GM21528 (cell line): ENCODE measurements around the gene F8.
"Not testable (repeated sequence)": the region's sequence is repeated elsewhere in the genome, so short reads cannot be mapped to it uniquely, and the experiment has no call there.

Experiments
- ATAC-seq: cut with Tn5 transposase; IDR thresholded peaks from one replicate; pipeline ENCODE4 v1.9.1; 2021; ENCODE audit warnings: mild to moderate bottlenecking, moderate library complexity; ENCODE audit not compliant: unreplicated experiment, low FRiP score

F8 gene

DNA sequence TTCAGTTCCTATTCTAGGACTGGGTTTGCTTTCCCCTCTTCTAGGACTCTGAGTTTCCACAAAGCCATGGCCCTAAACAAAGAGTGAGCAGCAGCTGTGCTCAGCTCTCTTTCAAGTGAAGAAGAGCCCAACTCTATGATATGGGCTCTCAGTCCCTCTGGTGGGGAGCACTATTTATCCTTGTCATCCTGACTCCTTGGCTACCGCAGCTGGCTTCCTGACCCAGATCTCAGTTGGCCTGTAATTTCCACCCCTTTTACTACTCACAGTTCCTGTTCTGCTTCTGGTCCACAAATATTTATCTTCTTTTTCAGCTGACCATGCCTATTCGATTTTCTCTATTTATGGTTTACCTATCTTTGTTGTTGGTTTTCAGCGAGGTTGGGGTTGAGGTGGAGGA, 33.8 kb downstream of the F8 start:
- ATAC-seq = no peak

DNA sequence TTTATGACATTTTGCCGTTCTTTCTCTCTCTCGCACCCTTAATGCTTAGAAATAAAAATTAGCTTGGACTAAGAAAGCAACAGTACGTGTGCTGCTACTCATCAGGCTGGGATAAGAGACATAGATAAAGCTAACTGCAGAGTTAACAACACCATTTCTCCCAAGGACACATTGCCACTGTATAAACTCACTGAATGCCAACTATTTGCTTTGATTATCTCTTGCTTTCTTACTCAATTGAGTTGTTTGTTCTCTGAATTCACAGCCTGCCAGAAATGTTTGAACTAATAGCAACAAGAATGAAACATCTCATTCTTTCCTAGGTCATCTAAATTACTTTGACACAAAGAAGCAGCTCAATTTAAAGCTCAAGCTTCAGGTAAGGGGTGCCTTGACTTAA, 34.6 kb downstream of the F8 start:
- no peak for ATAC-seq

DNA sequence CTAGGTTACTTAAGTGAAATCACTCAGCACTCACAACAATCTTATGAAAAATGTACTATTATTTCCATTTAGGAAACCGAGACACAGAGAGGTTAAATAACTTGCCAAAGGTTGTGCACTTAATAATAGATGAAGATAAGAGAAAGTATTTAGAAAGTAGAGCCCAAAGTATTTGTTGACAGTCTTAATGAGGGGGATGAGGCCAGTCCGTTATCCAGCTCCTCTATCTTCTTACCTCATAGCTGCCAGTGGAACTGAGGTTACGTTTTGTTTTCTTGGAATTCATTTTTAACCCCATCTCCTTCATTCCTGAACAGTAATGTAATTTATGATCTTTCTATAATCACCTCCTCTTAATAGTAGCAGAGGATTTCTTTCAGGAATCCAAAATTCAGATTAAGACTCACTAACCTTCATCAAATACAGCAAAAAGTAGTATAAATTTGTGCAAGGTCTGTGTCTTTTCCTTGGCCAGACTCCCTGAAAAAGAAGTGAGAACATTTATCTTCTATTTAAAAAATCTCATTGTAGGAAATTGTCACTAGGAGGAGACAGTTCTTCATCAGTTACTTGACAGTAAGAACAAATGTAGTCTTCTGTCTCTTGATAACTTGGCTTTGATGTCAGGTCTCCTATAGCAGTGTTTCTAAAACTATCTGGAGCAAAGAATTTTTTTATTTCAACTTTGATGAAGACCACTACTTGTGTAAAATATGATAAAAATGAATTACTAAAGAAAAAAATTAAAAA, 35.5 kb downstream of the F8 start:
- no peak for ATAC-seq

DNA sequence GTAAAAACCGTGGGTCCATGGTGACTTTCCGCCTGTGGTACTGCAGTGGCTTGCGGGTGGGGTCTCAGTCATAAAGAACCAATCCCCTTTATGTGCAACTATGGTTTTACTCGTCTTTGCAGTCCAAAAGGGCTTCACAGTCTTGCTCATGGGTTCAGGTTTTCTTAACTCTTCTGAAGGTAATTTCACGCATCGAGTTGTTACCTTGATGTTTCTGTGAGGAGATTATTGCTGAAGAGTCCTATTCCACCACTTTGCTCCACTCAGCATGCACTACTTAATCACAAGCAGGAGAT, 41.5 kb downstream of the F8 start:
- peak; percentile 37 for ATAC-seq

DNA sequence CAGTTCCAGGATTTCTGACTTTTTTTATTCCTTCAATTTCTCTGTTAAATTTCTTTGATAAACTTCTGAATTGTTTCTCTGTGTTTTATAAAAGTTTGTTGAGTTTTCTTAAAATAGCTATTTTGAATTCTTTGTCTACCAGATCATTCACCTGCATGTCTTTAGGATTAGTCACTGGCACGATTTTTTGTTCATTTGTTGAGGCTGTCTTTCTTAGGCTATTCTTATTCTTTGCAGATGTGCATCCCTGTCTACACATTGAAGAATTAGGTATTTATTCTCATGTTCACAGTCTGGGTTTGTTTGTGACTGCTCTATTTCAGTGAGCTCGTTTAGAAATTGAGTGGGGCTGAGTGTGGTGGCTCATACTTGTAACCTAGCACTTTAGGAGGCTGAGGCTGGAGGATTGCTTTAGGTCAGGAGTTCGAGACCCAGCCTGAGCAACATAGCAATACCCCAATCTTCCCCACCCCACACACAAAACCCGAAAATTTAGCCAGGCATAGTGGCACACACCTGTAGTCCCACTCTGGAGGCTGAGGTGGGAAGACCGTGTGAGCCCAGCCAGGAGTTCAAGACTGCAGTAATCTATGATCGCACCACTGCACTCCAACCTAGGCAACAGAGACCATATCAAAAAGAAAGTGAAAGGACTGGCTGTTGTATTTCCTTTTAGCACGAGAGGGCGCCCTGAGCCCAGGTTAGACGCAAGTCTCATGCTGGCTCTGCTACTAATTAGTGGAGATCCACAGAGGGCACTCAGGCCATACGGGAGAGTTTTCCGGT, 42.0 kb downstream of the F8 start:
- peak; percentile 91 for ATAC-seq

DNA sequence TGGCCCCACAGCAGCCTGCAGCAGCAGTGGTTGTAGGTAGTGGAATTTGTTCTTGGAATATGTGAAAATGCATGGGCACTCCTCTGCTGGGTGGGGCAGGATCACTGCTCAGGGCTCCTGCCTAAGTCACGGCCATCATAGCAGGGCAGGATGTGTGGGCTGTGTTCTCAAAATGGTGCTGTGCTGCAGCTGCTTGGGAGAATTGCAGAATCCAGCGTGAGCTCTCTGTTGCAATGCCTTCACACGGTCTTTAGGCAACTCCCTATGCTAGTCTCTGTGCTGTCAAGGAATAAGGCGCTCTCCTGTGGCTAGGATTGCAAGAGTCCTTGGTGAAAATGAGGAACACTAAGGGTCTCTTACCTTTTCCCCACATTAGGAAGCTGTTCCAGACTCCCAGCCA, 42.9 kb downstream of the F8 start:
- ATAC-seq = no peak

DNA sequence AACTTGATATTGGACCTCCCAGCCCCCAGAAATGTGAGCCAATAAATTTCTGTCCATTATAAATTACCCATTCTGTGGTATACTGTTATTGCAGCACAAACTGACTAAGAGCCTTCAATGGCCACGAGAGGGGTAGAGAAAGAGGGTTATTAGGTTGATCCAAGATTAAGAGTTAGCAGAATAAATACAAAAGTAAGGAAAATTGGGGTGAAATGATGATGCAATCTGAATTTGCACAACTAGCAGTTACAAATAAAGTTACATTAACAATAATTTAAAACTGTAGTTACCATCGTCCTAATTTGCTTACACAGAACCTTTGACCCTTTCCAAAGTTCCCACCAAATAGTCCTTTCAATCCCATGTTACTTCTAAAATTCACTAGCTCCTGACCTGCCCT, 54.2 kb downstream of the F8 start:
- no peak for ATAC-seq

DNA sequence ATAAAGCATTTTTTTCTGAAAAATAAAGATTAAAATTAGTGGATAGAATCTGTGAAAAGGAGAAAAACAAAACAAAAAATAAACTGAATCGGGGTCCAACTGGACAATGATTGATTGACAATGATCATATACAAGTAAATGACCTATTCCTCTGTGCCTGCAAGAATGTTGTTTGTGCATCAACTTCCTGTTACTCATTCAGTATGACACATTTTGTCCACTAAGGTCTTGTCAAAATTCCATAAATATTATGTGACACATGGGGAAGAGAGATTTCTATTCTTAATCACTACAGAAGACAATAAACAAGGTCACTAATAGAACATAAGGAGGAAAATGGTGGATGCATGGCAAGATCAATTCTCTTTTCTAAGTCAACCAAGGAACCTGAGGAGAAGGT, 54.9 kb downstream of the F8 start:
- no peak for ATAC-seq

DNA sequence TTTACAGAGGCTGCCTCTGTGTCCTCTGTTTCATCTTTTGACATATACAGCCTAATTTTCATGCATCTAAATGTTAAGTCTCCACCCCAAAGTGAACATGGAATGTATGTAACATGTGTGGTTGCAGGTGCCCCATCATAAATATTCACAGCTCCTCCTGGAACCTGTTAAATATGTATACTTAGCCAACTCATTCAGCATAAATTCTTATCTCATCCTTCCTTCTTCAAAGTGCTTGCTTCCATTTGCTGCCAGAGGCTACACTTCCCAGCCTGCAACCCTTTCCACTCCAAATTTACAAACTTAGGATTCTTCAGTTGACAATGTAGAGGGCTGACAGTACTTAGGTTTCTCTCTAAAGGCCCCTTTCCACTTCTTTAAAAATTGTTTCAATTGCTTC, 60.6 kb downstream of the F8 start:
- ATAC-seq = no peak

DNA sequence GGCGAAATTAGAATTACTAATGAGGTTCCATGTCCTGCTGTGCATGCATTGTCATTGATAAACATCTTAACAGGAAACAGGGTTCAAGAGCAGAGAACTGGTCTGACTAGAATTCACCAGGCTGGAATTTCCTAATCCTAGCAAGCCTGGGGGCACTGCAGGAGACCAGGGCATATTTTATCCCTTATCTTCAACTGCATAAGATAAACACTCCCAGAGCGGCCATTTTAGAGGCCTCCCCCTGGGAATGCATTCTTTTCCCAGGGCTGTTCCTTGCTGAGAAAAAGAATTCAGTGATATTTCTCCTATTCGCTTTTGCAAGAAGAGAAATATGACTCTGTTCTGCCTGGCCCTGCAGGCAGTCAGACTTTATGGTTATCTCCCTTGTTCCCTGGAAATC, 66.7 kb downstream of the F8 start:
- not testable (repeated sequence) for ATAC-seq

DNA sequence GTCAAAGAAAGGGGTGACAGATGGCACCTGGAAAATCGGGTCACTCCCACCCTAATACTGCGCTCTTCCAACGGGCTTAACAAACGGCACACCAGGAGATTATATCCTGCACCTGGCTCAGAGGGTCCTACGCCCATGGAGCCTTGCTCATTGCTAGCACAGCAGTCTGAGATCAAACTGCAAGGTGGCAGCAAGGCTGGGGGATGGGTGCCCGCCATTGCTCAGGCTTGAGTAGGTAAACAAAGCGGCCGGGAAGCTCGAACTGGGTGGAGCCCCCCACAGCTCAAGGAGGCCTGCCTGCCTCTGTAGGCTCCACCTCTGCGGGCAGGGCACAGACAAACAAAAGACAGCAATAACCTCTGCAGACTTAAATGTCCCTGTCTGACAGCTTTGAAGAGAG, 83.3 kb downstream of the F8 start:
- not testable (repeated sequence) for ATAC-seq

DNA sequence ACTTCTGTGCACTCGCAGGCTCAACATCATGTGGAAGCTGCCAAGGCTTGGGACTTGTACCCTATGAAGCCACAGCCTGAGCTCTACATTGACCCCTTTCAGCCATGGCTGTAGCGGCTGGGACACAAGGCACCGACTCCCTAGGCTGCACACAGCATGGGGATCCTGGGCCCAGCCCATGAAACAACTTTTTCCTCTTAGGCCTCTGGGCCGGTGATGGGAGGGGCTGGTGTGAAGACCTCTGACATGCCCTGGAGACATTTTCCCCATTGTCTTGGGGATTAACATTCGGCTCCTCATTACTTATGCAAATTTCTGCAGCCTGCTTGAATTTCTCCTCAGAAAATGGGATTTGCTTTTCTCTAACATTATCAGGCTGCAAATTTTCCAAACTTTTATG, 97.8 kb downstream of the F8 start:
- ATAC-seq = not testable (repeated sequence)

DNA sequence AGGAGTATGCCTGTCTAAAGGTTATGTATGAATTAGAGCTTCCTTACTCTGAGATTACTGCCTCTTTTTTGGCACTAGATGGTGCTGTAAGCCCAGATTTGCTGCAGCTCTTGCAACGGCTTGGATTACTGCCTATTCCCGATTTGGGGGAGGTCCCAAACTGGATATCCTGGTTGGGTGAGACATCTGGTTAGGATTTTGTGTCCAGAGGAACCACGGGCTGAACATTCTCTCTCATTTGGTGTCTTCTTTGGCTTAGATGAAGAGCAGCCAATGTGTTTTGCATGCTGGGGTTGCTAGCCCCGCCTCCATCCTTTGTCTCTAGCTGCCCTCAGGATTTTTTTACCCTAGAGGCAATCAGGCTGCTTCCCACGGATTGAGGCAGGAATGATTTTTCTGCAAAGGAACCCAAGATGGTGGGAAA, 104.5 kb downstream of the F8 start:
- ATAC-seq = no peak

DNA sequence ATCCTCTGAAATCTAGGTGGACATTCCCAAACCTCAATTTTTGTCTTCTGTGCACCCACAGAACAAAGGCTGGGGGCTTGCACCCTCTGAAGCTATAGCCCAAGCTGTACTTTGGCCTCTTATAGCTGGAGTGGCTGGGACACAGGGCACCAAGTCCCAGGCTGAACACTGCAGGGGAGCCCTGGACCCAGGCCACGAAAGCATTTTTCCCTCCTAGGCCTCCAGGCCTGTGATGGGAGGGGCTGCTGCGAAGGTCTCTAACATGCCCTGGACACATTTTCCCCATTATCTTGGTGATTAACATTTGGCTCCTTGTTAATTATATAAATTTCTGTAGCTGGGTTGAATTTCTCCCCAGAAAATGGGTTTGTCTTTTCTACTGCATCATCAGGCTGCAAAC, 108.5 kb downstream of the F8 start:
- no peak for ATAC-seq

DNA sequence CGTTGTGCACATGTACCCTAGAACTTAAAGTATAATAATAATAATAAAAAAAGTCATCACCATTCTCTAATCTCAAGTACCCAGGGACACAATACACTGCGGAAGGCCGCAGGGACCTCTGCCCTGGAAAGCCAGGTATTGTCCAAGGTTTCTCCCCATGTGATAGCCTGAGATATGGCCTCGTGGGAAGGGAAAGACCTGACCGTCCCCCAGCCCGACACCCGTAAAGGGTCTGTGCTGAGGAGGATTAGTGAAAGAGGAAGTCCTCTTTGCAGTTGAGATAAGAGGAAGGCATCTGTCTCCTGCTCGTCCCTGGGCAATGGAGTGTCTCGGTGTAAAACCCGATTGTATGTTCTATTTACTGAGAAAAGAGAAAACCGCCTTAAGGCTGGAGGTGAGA, 112.0 kb downstream of the F8 start:
- ATAC-seq = not testable (repeated sequence)

DNA sequence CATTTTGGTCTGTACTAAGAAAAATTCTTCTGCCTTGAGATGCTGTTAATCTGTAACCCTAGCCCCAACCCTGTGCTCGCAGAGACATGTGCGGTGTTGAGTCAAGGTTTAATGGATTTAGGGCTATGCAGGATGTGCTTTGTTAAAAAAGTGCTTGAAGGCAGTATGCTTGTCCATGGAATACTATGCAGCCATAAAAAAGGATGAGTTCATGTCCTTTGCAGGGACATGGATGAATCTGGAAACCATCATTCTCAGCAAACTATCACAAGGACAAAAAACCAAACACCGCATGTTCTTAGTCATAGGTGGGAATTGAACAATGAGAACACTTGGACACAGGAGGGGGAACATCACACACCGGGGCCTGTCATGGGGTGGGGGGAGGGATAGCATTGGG, 112.5 kb downstream of the F8 start:
- ATAC-seq = not testable (repeated sequence)

DNA sequence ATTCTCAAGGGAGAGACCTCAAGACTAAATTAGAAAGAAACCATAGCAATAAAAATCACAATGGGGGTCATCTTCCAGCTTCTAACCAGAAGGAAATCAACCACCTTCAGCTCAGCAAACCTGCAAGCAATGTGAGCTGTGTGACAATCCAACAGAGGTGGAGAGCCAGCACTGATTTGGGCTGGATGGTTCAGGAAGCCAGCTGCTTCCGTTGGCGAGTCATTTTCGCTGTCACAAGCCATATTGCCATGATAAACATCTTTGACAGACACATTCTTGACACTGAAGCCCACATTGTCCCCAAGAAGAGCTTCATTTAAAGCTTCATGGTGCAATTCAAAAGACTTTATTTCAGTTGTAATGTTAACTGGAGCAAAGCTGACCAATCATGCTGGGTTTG, 113.7 kb downstream of the F8 start:
- no peak for ATAC-seq

DNA sequence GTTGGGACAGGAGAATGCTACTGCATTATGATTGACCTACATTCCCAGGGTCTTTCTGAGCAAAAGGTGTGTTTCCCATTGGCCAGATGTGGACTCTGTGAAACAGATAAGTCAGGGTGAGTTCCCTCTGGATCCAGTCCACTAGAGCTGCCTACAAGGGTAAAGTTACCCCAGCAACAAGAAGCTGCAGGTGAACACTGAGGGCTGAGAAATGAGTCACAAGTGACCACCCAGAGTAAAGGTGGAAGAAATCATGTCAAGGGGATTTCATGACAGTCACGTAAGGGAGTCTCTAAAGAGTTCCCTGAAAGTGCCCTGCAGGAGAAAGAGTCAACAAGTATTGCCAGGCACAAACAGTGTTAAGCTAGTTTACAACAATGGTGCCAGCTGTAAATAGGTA, 120.1 kb downstream of the F8 start:
- ATAC-seq = no peak

DNA sequence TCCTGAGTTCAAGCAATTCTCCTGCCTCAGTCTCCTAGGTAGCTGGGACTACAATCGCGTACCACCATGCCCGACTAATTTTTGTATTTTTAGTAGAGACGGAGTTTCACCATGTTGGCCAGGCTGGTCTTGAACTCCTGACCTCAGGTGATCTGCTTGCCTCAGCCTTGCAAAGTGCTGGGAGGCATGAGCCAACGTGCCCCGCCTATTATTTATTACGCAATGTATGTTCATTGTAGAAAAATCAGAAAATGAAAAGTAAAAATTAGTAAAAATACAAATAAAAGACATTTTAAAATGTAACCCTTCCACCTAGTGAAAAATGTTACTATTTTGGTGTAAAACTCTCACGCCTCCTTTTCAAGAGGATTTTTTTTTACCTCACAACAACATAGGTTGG, 122.2 kb downstream of the F8 start:
- ATAC-seq = no peak

DNA sequence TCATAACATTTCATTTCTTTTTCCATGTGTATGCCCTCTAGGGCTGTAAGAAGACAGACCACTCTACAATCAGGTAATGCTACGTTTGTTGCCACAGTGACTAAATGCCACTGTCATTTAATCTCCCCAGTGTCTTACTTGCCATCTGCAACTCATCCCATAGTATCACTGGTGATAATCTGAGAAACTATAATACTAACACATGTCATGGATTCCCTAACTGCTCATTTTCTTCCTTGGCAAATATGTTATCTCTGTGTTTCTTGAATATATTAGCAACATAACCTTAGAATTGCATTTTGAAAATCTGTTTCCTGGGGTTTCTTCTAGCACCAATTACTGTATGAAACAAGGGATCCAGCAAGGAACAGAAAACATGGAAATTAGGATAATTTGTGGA, 130.2 kb downstream of the F8 start:
- no peak for ATAC-seq

DNA sequence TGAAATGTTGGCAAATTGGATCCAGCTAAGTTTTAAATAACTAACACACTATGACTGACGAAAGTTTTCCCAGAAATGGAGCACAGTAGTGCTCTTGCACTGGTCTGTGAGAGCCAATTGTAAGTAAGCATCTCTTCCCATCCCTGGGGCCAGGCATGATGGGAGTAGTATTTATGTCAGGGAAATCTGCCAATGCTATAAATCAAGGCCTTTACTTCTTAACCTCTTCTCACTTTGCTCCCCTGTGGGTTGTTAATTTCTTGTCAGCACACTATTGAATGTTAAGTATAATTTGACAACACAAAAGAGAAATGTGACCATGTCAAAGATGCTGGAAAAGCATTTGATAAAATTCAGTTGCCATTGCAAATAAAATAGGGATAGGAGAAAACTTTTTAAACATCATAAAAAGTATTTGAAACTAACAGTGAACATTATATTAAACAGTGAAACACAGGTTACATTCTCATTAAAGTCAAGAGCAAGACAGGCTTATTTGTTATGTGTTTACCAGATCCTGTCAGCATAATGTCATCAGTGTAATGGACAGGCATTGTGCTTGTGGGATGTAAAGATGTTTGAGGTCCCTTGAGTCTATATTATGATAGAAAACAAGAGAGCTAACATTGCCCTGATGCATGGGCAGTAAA, 131.4 kb downstream of the F8 start:
- no peak for ATAC-seq

DNA sequence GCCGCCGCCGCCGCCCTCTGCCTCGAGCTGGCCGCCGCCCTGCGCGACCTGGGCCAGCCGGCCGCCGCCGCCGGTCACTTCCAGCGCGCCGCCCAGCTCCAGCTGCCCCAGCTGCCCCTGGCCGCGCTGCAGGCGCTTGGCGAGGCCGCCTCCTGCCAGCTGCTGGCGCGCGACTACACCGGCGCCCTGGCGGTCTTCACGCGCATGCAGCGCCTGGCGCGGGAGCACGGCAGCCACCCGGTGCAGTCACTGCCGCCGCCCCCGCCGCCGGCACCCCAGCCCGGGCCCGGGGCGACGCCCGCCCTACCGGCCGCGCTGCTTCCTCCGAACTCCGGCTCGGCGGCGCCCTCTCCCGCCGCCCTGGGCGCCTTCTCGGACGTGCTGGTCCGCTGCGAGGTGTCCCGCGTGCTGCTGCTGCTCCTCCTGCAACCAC, 135.7 kb downstream of the F8 start:
- ATAC-seq = peak; percentile 60
